ENCODE measurements around the gene SLC6A19. TPM values are rescaled to one million over a fixed set of nuclear protein-coding genes. Genes with fewer than 3 reads are reported as not detected.

Gene SLC6A19
- total and polyA plus RNA-seq, 2 experiments from 2014 or later: 5.2 to 5.8 TPM

DNA sequence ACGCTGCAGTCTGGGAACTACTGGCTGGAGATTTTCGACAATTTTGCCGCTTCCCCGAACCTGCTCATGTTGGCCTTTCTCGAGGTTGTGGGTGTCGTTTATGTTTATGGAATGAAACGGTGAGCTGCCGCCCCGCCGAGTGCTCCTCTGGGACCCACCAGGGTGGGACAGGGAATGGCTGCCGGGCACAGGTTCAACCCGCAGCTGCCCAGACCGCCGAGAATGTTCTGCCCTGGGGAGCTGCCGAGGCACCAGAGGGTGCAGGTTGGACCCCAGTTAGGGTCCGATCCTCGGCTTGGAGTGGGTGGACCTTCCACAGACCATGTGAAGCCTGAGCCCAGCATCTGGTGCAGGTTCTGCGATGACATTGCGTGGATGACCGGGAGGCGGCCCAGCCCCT, 42.9 kb downstream of the SLC6A19 start:
- H3K36me3 ChIP-seq (replicated peaks; ENCODE audit: insufficient read depth, low read depth): no peaks in the 10 kb centered on the region
- no peak overlapping the region for H3K4me3 ChIP-seq
- H2AFZ ChIP-seq: no peak overlapping the region
- no peaks in the 10 kb centered on the region for H3K4me1 ChIP-seq (ENCODE audit: insufficient read depth)
- no peak overlapping the region for H3K27ac ChIP-seq
- DNase-seq (ENCODE audit: low spot score): no peak
- no peaks in the 10 kb centered on the region for H3K79me2 ChIP-seq
- no peaks in the 10 kb centered on the region for H3K9me3 ChIP-seq (ENCODE audit: low read depth)
- 88% methylated on average over 21 of the region's 21 CpGs for WGBS (ENCODE audit: low lambda C conversion rate, missing lambda C conversion rate)
- no peaks in the 10 kb centered on the region for H3K27me3 ChIP-seq
- no peaks in the 10 kb centered on the region for H3K9me2 ChIP-seq (replicated peaks; ENCODE audit: insufficient read depth)
- no peak for TF ChIP-seq EZH2phosphoT487 (IDR thresholded peaks at IDR 0.05; ENCODE audit: low read depth, severe bottlenecking, unreplicated experiment)
- TF ChIP-seq, protein P1, sequence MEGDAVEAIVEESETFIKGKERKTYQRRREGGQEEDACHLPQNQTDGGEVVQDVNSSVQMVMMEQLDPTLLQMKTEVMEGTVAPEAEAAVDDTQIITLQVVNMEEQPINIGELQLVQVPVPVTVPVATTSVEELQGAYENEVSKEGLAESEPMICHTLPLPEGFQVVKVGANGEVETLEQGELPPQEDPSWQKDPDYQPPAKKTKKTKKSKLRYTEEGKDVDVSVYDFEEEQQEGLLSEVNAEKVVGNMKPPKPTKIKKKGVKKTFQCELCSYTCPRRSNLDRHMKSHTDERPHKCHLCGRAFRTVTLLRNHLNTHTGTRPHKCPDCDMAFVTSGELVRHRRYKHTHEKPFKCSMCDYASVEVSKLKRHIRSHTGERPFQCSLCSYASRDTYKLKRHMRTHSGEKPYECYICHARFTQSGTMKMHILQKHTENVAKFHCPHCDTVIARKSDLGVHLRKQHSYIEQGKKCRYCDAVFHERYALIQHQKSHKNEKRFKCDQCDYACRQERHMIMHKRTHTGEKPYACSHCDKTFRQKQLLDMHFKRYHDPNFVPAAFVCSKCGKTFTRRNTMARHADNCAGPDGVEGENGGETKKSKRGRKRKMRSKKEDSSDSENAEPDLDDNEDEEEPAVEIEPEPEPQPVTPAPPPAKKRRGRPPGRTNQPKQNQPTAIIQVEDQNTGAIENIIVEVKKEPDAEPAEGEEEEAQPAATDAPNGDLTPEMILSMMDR (IDR thresholded peaks at IDR 0.05; ENCODE audit: poor library complexity): no peak
- no peak for TF ChIP-seq EZH2 (IDR thresholded peaks at IDR 0.05; ENCODE audit: borderline replicate concordance)
- no peaks in the 10 kb centered on the region for H4K20me1 ChIP-seq (ENCODE audit: insufficient read depth, poor library complexity, severe bottlenecking)
- H3K4me2 ChIP-seq: no peak overlapping the region

DNA sequence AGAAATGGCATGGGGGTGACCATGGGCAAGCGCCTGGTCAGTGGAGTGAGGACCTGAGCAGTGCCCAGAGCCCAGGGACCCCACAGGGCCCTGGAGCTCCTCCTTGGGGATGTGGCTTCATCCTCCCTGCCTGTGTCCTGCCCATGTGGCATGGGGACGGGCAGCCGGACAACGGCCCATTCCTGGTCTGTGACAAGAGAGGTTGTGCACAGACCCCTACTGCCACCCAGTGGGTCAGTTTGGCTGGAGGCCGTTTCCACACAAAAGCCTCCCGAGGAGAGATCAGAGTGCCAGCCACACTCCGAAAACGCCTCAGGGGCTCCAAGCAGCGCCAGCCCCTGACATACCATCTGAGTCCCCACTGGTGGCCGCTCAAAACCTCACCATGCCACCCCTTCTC, 43.6 kb downstream of the SLC6A19 start:
- Histone ChIP-seq H3K9me2 (replicated peaks; ENCODE audit: insufficient read depth) (no peaks in the 10 kb centered on the region), H3K27ac (no peak overlapping the region), H3K4me3 (no peak overlapping the region), H3K9me3 (ENCODE audit: low read depth) (no peaks in the 10 kb centered on the region), H2AFZ (no peak overlapping the region), H3K4me2 (no peak overlapping the region), H3K36me3 (replicated peaks; ENCODE audit: insufficient read depth, low read depth) (no peaks in the 10 kb centered on the region), H3K4me1 (ENCODE audit: insufficient read depth) (no peaks in the 10 kb centered on the region), H4K20me1 (ENCODE audit: insufficient read depth, poor library complexity, severe bottlenecking) (no peaks in the 10 kb centered on the region), H3K79me2 (no peaks in the 10 kb centered on the region), H3K27me3 (no peaks in the 10 kb centered on the region)
- no peak for TF ChIP-seq EZH2 (IDR thresholded peaks at IDR 0.05; ENCODE audit: borderline replicate concordance)
- no peak for TF ChIP-seq EZH2phosphoT487 (IDR thresholded peaks at IDR 0.05; ENCODE audit: low read depth, severe bottlenecking, unreplicated experiment)
- TF ChIP-seq, protein P1 (IDR thresholded peaks at IDR 0.05; ENCODE audit: poor library complexity): peak; percentile 19
- WGBS (ENCODE audit: low lambda C conversion rate, missing lambda C conversion rate): 66% methylated on average over 10 of the region's 10 CpGs
- DNase-seq (ENCODE audit: low spot score): no peak

DNA sequence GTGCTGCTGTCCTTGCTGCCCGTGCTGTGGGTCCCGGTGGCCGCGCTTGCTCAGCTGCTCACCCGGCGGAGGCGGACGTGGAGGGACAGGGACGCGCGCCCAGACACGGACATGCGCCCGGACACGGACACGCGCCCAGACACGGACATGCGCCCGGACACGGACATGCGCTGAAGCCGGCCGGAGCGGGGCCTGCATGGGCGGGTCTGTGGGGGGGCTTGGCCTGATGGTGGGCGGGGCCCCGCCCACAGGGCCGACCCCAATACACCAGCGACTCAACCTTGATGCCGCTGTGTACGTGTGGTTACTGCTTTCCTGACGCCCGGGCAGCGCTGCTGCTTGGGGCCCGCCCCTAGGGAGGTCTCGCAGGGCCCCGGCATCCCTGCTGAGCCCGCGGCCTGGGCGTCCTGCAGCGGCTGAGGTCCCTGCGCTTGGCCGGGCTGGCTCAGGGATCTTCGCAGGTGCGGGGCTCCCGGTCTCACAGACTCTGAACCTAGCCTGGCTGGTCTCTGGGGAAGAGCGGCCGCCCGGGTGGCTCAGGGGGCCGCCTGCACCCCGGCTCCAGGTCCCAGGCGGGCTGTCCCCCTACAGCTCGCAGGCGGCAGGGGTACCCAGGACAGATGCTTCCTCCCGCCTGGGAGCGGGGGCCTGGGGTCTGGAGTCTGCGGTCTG, 44.6 kb downstream of the SLC6A19 start:
- Histone ChIP-seq H3K79me2 (no peaks in the 10 kb centered on the region), H3K4me2 (no peak overlapping the region), H3K9me2 (replicated peaks; ENCODE audit: insufficient read depth) (no peaks in the 10 kb centered on the region), H2AFZ (no peak overlapping the region), H3K4me1 (ENCODE audit: insufficient read depth) (peaks cover under 1% of the 10 kb centered on the region), H3K36me3 (replicated peaks; ENCODE audit: insufficient read depth, low read depth) (no peaks in the 10 kb centered on the region), H3K27ac (no peak overlapping the region), H4K20me1 (ENCODE audit: insufficient read depth, poor library complexity, severe bottlenecking) (no peaks in the 10 kb centered on the region), H3K27me3 (no peaks in the 10 kb centered on the region), H3K4me3 (no peak overlapping the region), H3K9me3 (ENCODE audit: low read depth) (no peaks in the 10 kb centered on the region)
- no peak for DNase-seq (ENCODE audit: low spot score)
- TF ChIP-seq EZH2 (IDR thresholded peaks at IDR 0.05; ENCODE audit: borderline replicate concordance): no peak
- TF ChIP-seq EZH2phosphoT487 (IDR thresholded peaks at IDR 0.05; ENCODE audit: low read depth, severe bottlenecking, unreplicated experiment): no peak
- TF ChIP-seq, protein P1 (IDR thresholded peaks at IDR 0.05; ENCODE audit: poor library complexity): no peak
- WGBS (ENCODE audit: low lambda C conversion rate, missing lambda C conversion rate): 90% methylated on average over 29 of the region's 58 CpGs
